Neural cell (in vitro differentiated cells): Measurements from ENCODE around the gene DUSP28. TPM values are rescaled to one million over a fixed set of nuclear protein-coding genes. Genes with fewer than 3 reads are reported as not detected.

ENCODE experiments used
- H2AFZ ChIP-seq: fragments of 200-600, 300-800 bp; sonication (generic), shearing (Covaris generic); 2 replicates; pipeline ENCODE4 v1.6.0; 2014; ENCODE audit warnings: low read depth, mild to moderate bottlenecking, antibody characterized with exemption, low read length, moderate library complexity
- H3F3A ChIP-seq: fragments of 200-600 bp; shearing (Covaris generic); 2 replicates; pipeline ENCODE4 v1.6.1; 2016; ENCODE audit warnings: mild to moderate bottlenecking, moderate library complexity, mixed read lengths, antibody characterized with exemption, low read length; ENCODE audit not compliant: insufficient read depth, poor library complexity, severe bottlenecking
- H3K27ac ChIP-seq: fragments of 200-600, 300-800 bp; sonication (generic), shearing (Covaris generic); 2 replicates; pipeline ENCODE4 v1.5.1; 2014; ENCODE audit warnings: mild to moderate bottlenecking, low read length, moderate library complexity
- H3K27me3 ChIP-seq: fragments of 300-800, 200-600 bp; sonication (generic), shearing (Covaris generic); 2 replicates; pipeline ENCODE4 v1.6.0; 2014; ENCODE audit warnings: mild to moderate bottlenecking, low read depth, low read length, moderate library complexity; ENCODE audit not compliant: insufficient read depth
- H3K36me3 ChIP-seq: fragments of 300-800, 200-600 bp; sonication (generic), shearing (Covaris generic); 2 replicates; pipeline ENCODE4 v1.5.1; 2014; ENCODE audit warnings: mild to moderate bottlenecking, antibody characterized with exemption, low read length, moderate library complexity; ENCODE audit not compliant: insufficient read depth
- H3K4me2 ChIP-seq: fragments of 300-800, 200-600 bp; sonication (generic), shearing (Covaris generic); 2 replicates; pipeline ENCODE4 v1.6.0; 2014; ENCODE audit warnings: mild to moderate bottlenecking, low read length
- H3K4me3 ChIP-seq: fragments of 300-800, 200-600 bp; sonication (generic), shearing (Covaris generic); 2 replicates; pipeline ENCODE4 v1.5.1; 2014; ENCODE audit warnings: mild to moderate bottlenecking, low read length, moderate library complexity
- H3K79me2 ChIP-seq: fragments of 200-600 bp; shearing (Covaris generic); replicated peaks from 2 replicates; pipeline ENCODE4 v1.6.0; 2014; ENCODE audit warnings: mild to moderate bottlenecking, low read length, moderate library complexity; ENCODE audit not compliant: insufficient read depth
- H3K9ac ChIP-seq: fragments of 300-800, 200-600 bp; sonication (generic), shearing (Covaris generic); 2 replicates; pipeline ENCODE4 v1.6.1; 2016; ENCODE audit warnings: mild to moderate bottlenecking, low read length, mixed read lengths
- H3K9me2 ChIP-seq: fragments of 200-600 bp; shearing (Covaris generic); 2 replicates; pipeline ENCODE4 v1.6.1; 2016; ENCODE audit warnings: mild to moderate bottlenecking, low read length, mixed read lengths; ENCODE audit not compliant: insufficient read depth
- H3K9me3 ChIP-seq: fragments of 200-600, 300-800 bp; sonication (generic), shearing (Covaris generic); 2 replicates; pipeline ENCODE4 v1.6.1; 2016; ENCODE audit warnings: mild to moderate bottlenecking, mixed run types, low read length, moderate library complexity, mixed read lengths
- H4K20me1 ChIP-seq: fragments of 200-600 bp; shearing (Covaris generic); 2 replicates; pipeline ENCODE4 v1.6.1; 2016; ENCODE audit warnings: mild to moderate bottlenecking, mixed run types; ENCODE audit not compliant: insufficient read depth
- CTCF ChIP-seq: fragments of 450-650 bp; IDR thresholded peaks from 2 replicates; pipeline ENCODE4 v1.5.1; 2014; ENCODE audit warnings: antibody characterized with exemption, mild to moderate bottlenecking, moderate library complexity; ENCODE audit not compliant: poor library complexity, severe bottlenecking
- EP300 ChIP-seq: fragments of 450-650 bp; conservative IDR thresholded peaks from 2 replicates; pipeline ENCODE4 v1.6.1; 2014; ENCODE audit warnings: antibody characterized with exemption, mild to moderate bottlenecking, moderate library complexity; ENCODE audit not compliant: poor library complexity, severe bottlenecking
- EZH2 ChIP-seq: fragments of 200-600, 300-800 bp; shearing (Covaris generic), sonication (generic); IDR thresholded peaks from 2 replicates; pipeline ENCODE4 v1.6.1; 2014; ENCODE audit warnings: antibody characterized with exemption, low read length, borderline replicate concordance, mild to moderate bottlenecking; ENCODE audit not compliant: insufficient read depth, poor library complexity, severe bottlenecking
- MXI1 ChIP-seq: fragments of 450-650 bp; conservative IDR thresholded peaks from 2 replicates; pipeline ENCODE4 v1.6.1; 2014; ENCODE audit warnings: antibody characterized with exemption, mild to moderate bottlenecking; ENCODE audit not compliant: poor library complexity, severe bottlenecking
- POLR2AphosphoS5 ChIP-seq: IDR thresholded peaks from 2 replicates; pipeline ENCODE4 v1.6.1; 2012
- RAD21 ChIP-seq: fragments of 450-650 bp; conservative IDR thresholded peaks from 2 replicates; pipeline ENCODE4 v1.6.1; 2014; ENCODE audit warnings: antibody characterized with exemption, mild to moderate bottlenecking, moderate library complexity
- REST ChIP-seq: IDR thresholded peaks from 2 replicates; pipeline ENCODE4 v1.6.1; 2012; ENCODE audit warnings: borderline replicate concordance
- SMC3 ChIP-seq: fragments of 450-650 bp; conservative IDR thresholded peaks from 2 replicates; pipeline ENCODE4 v1.6.1; 2014; ENCODE audit warnings: antibody characterized with exemption, mild to moderate bottlenecking, moderate library complexity; ENCODE audit not compliant: poor library complexity
- TAF1 ChIP-seq: IDR thresholded peaks from 2 replicates; pipeline ENCODE4 v1.6.1; 2012; ENCODE audit warnings: low read depth
- polyA plus RNA-seq: library from polyadenylated mRNA; depleted of rRNA; stranded (reverse); fragments of >200 nt; gene quantifications from 2 replicates; pipeline ENCODE4 v1.2.3, GENCODE V29; 2014

The DUSP28 gene
- polyA plus RNA-seq, 1 donor from 2014 or later = 26.6 TPM

DNA sequence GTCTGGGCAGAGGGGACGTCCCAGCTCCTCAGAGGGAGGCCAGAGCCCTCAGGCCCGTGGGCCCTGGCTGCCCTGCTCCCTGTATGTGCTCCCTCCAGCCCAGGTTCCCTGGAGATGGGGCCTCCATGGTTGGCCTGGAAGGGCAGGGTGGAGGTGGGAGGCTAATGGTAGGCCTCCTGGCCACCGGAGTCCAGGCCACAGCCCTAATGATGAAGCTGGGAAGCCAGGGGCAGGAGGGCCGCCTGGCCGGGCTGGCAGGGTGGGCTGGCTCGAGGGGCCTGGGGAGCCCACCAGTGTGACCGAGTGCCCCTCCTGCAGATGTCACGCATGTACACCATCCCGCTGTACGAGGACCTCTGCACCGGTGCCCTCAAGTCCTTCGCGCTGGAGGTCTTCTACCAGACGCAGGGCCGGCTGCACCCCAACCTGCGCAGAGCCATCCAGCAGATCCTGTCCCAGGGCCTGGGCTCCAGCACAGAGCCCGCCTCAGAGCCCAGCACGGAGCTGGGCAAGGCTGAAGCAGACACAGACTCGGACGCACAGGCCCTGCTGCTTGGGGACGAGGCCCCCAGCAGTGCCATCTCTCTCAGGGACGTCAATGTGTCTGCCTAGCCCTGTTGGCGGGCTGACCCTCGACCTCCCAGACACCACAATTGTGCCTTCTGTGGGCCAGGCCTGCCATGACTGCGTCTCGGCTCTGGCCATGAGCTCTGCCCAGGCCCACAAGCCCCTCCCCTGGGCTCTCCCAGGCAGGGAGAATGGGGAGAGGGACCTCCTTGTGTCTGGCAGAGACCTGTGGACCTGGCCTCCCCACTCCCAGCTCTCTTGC is 17.3 kb downstream of the DUSP28 start:
- Histone ChIP-seq H3K4me2 (no peak overlapping the region), H3K9ac (no peak overlapping the region), H3K27ac (no peak overlapping the region), H2AFZ (no peak overlapping the region), H4K20me1 (no peaks in the 10 kb centered on the region), H3K9me3 (no peaks in the 10 kb centered on the region), H3K36me3 (no peaks in the 10 kb centered on the region), H3K27me3 (no peaks in the 10 kb centered on the region), H3F3A (no peaks in the 10 kb centered on the region), H3K79me2 (peaks cover 3% of the 10 kb centered on the region), H3K4me3 (no peak overlapping the region), H3K9me2 (no peaks in the 10 kb centered on the region)
- no peak for TF ChIP-seq CTCF
- TF ChIP-seq MXI1 = no peak
- TF ChIP-seq TAF1 = no peak
- no peak for TF ChIP-seq EZH2
- no peak for TF ChIP-seq EP300
- no peak for TF ChIP-seq SMC3
- TF ChIP-seq RAD21 = no peak
- no peak for TF ChIP-seq REST
- no peak for TF ChIP-seq POLR2AphosphoS5

DNA sequence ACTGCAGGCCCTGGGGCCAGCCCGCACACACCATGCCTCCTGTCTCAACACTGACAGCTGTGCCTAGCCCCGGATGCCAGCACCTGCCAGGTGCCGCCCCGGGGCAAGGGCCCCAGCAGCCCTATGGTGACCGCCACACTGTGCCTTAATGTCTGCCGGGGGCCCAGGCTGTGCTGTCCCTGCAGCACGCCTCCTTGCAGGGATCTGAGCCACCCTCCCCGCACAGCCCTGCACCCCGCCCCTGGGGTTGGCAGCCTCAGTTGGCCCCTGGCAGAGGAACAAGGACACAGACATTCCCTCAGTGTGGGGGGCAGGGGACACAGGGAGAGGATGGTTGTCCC is 17.9 kb downstream of the DUSP28 start:
- Histone ChIP-seq H3F3A (no peaks in the 10 kb centered on the region), H3K4me3 (no peak overlapping the region), H3K79me2 (peaks cover 3% of the 10 kb centered on the region), H3K4me2 (no peak overlapping the region), H2AFZ (no peak overlapping the region), H3K36me3 (no peaks in the 10 kb centered on the region), H3K9ac (no peak overlapping the region), H4K20me1 (no peaks in the 10 kb centered on the region), H3K27me3 (no peaks in the 10 kb centered on the region), H3K9me3 (no peaks in the 10 kb centered on the region), H3K27ac (no peak overlapping the region), H3K9me2 (no peaks in the 10 kb centered on the region)
- no peak for TF ChIP-seq RAD21
- no peak for TF ChIP-seq EZH2
- no peak for TF ChIP-seq EP300
- no peak for TF ChIP-seq POLR2AphosphoS5
- TF ChIP-seq MXI1 = no peak
- TF ChIP-seq TAF1 = no peak
- no peak for TF ChIP-seq REST
- TF ChIP-seq SMC3 = no peak
- no peak for TF ChIP-seq CTCF
